GM19025 (cell line): ENCODE results near the gene TRA2A.
"Not testable (repeated sequence)": the region's sequence is repeated elsewhere in the genome, so short reads cannot be mapped to it uniquely, and the experiment has no call there.

ENCODE experiments used
- ATAC-seq: cut with Tn5 transposase; IDR thresholded peaks from one replicate; pipeline ENCODE4 v1.9.1; 2021; ENCODE audit warnings: mild to moderate bottlenecking, low read depth, moderate library complexity; ENCODE audit not compliant: unreplicated experiment

TRA2A gene

DNA sequence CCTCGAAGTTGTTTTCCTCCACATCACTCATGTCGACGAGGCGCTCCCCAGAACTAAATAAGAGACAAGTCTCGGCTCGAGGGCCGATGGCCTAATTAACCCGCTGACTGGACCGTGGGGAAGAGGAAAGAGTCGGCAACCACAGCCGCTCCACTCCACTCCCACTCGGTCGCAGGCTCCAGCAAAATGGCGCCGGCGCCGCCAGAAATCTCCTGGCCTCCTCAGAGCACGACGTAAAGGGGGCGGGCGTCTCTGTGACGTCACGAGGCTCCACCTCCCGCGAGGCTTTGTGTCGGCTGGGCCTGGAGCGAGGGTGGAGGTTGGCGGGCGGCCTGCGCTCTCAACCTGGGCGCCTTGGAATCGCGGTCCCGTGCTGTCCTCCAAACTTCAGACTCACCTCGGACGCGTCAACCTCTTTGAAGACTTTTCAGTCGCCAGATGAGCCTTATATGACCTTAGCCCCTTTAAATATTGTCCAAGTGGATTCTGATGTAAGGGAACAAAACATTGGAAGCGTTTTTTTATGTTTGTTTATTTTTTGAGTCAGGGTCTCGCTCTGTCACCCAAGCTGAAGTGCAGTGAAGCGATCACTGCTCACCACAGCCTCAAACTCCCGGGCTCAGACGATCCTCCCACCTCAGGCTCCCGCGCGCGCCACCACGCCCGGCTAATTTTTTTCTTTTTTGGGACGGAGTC lies at the start of gene TRA2A:
TSS of gene TRA2A (minus strand) at position 188 of the 696 bp plus-strand sequence. CDS start at position 31, 157 bp downstream.
- peak; percentile 94 for ATAC-seq

DNA sequence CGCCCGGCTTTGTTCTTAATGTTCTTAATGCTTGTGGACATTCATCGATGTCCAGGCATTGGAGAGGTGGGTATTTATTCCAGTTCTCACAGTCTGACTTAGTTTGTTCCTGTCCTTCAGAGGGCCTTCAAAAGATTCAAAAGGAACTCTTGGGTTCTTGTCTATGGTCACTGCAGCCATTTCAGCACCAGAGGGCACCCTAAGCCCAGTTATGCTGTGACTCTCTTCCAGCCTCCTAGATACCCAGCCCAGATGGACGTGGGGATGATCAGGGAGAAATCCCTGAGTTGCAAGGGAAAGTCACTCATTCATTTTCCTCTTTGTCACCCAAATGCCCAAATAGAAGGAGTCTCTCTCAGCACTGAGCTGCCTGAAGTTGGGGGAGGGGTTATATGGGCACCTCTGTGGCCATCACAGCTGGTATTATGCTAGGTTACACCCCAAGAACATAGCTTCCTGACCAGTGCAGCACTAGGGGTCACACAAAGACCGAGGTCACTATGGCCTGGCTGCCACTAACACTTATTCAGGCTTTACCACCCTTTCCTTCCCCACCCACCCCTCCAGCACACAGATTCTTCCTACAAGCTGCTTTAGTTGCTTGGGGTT lies 38.9 kb upstream of the TRA2A start:
- ATAC-seq, result peak; percentile 87

DNA sequence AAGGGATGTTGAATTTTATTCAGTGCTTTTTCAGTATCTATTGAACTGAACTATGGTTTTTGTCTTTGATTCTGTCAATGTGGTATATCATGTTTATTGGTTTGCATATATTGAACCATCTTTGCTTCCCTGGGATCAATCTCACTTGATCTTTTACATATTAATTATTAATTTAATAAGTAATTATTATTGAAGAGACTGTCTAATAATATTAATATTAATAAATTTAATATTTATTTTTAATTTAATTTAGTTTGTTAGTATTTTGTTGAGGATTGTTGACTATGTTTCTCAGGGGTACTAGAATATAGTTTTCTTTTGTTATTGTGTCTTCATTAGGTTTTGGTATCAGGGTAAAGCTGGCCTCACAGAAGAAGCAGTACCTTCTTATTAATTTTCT lies 26.5 kb upstream of the TRA2A start:
- no peak for ATAC-seq

DNA sequence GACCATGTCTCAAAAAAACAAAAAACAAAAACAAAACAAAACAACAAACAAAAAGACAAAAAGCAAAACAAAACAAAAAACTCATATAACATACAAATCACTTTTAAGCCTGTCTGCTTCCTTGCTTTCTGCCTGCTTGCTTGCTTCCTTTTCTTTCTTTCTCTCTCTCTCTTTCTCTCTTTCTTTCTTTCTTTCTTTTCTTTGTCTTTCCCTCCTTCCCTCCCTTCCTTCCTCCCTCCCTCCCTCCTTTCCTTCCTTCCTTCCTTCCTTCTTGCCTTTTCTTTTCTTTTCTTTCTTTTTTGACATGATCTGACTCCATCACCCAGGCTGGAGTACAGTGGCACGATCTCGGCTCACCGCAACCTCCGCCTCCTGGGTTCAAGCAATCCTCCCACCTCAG lies 15.9 kb upstream of the TRA2A start:
- ATAC-seq, result no peak

DNA sequence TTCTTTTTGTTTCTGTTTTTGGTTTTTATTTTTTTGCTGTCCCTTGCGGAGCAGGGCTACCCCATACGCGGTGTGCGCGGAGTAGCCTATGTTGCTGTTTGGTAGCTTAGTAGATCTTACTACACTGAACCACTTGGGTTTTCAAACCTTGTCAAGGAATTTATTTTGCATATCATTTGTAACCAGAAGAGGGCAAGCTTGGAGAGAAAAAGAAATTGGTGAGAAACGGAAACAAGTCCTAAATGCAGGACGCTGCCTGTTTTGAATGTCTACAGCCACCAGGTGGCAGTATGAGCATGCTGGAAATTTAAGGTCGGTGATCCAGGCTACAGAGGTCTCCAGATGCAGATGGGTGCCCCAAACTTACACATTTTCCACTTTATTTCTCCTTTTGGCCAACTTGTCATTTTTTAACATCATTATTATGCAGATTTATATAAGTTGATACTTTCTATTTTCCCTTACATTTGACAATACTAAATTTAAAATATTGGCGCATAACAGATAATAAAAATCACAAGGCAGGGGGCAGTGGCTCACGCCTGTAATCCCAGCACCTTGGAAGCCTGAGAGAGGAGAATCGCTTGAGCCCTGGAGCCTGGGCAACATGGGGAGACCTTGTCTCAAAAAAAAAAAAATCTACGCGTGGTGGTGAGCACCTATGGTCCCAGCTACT lies 15.3 kb upstream of the TRA2A start:
- peak; percentile 60 for ATAC-seq

DNA sequence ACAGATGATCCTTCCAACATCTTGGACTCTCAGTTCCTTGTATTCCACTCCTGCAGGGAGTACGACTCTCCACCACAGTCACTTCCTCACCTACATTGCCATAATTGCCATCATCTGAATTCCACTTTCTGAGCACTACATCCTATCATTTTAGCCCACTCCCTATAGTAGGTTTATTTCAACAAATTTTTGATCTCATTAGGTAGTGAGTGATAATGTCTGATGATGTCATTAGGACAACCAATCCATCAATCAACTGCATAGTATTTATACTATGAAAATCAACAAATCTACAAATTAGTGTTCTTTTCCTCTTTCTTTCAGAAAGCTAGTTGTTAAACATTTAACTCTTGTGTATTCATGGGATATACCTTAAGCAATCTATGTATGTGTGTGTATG lies 13.7 kb upstream of the TRA2A start:
- ATAC-seq, result no peak

DNA sequence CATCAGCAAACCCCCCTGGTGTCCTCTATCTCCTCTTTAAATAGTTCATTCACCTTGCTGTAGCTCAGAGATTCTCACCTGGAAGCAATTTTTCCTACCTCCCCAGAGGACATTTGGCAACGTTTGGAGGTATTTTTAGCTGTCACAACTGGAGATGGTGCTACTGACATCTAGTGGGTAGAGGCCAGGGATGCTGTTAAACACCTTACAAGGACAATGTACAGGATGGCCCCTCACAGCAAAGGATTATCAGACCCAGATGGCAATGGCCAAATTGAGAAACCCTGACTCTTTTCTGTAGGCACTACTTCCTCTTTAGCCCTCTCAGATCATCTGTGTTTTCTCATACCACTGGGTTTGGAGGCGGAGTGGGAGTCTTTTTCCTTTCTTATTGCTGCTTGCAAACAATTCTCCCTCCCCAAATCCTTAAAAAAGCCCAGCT lies 13.2 kb upstream of the TRA2A start:
- ATAC-seq, result peak; percentile 59

DNA sequence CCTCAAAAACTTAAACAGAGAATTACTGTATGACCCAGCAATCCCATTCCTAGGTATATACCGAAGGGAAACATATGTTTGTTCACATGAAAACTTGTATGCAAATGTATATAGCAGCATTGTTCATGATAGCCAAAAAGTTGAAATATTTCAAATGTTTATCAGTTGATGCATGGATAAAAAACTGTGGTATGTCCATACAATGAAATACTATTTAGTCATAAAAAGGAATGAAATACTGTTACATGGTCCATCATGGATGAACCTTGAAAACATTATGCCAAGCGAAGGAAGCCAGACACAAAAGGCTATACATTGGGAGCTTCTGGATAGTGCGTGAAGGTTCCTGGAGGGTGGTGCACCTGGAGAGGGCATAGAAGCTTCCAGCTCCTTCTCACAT lies 11.0 kb upstream of the TRA2A start:
- no peak for ATAC-seq

DNA sequence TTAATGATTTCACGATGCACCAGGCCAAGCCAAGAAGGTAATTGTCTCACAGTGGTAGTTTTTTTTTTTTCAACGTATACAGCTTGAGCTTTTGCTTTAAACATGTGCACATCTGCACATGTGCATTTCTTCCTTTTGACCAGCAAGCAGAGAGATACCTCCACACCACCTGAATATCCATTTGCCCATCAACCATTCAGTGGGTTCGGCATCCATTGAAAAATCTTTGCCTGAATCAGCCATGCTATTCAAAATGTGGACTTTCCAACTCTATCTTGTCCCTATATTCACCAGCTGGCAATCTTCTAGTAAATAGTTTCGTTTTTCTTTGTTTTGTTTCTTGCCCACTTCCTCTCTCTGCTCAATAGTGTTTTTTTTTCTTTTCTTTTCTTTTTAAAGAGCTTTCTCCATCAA lies 7.7 kb upstream of the TRA2A start:
- ATAC-seq, result no peak

DNA sequence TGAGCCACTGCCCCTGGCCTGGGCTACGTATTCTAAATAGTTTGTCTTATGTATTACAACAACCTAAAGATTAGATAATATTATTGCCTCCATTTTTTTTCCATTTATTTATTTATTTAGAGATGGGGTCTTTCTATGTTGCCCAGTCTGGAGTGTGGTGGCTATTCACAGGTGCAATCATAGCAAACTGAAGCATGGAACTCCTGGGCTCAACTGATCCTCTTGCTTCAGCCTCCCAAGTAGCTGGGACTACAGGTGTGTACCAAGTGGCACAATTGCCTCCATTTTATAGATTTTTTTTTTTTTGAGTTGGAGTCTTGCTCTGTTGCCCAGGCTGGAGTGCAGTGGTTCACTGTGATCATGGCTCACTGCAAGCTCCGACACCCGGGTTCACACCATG lies 6.5 kb upstream of the TRA2A start:
- ATAC-seq, result no peak

DNA sequence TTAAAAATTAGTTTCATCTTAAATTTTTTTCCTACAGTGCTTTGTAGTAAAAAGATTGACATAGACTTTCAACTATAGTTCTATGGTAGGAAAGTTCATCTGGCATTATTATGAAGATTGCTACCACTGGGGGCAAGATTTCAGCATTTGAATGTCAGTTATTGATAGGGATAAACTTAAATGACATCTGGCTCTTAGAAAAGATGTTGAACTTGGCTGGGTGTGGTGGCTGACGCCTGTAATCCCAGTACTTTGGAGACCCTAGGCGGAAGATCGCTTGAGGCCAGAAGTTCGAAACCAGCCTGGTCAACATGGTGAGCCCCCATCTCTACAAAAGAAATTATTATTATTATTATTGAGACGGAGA lies 1.4 kb upstream of the TRA2A start:
- no peak for ATAC-seq

DNA sequence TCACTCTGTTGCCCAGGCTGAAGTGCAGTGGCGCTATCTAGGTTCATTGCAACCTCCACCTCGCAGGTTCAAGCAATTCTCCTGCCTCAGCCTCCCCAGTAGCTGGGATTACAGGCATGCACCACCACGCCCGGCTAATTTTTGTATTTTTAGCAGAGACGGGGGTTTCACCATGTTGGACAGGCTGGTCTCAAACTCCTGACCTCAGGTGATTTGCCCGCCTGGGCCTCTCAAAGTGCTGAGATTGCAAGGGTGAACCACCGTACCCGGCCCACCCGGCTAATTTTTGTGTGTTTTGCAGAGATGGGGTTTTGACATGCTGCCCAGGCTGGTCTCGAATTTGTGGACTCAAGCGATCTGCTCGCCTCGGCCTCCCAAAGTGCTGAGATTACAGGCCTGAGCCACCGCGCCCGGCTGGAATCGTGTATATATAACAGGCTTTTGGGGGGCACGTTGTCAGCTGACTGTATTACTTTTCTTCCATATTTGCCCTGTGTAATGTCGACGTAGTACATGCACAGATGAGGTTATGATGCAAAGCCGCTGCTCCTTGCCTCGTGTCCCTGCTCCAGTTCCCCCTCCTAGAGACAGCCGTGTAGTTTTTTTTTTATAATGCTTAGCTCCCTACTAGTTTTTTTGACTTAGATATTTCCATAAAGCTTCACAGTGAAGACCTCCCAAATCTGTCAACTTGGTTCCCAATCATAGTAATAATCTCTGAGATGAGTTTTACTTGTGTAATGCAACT lies 883 bp upstream of the TRA2A start:
- ATAC-seq, result no peak

DNA sequence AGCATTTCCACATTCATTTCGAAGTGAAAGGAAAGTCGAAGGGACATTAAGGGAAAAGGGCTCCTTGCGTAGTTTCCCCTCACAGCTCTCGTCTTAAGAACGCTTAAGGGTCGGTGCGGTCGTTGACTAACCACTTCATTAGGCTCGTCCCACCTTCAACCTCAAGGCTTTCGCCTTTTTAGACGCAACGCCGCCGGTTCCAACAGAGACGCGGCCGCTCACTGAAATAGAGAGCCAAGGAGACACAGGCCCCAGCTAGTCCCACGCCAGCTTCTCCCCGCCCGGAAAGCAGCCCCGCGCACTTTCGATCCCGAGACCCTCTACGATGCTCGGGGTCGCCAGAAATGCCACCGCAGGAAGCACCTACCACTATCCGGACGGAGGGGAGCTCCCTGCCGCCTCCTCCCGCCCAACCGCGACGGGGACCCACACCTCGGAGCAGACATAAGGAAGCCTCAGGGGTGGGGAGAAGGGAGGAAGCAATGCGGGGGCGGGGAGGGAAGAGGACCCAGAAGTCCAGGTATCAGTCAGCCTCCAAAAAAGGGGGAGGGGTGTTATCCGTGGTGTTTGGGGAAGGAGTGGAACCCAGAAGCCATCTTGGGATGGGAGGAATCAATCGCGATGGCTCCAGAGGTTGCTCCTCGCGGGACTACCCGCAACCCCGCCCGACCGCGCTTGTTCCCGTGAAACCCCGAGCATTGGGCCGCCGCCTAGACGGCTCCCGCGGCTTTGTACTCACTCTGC lies 559 bp downstream of the TRA2A start:
- peak; percentile 26 for ATAC-seq

DNA sequence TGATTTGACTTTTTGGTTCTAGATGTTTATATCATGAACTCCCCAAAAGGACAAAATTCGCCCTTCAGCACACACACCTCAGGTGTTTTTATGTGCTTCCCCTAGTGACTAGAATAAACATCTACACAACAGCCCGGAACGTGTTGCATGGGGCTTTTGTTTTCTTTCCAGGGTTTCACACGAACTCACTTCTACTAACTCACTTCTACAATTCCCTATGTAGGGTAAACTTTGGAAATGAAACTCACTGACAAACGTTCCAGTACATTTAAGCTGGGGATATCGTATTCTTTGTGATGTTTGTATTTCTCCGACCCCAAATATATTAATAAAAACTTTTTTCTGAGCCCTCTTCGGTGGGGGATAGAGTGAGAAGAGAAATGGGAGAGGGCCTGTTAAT lies 1.4 kb downstream of the TRA2A start:
- ATAC-seq, result no peak

DNA sequence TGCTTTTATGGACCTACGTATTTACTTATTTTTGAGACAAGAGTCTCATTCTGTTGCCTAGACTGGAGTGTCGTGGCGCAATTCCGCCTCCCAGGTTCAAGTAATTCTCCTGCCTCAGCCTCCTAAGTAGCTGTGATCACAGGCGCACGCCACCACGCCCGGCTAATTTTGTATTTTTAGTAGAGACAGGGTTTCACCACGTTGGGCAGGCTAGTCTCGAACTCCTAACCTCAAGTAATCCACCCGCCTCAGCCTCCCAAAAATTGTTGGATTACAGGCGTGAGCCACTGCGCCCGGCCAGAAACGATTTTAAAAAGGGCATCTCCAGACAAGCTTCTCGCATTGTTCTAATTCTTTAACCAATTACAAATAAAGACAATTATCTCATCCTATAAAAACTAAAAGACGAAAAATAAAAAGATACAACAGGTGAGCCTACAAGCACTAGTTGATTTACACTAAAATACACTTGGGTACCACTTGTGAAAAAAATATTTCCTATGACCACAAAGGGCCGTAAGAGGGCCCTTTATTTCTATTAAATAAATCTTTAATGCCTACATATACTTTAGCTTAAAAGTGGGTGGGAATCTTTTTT lies 2.4 kb downstream of the TRA2A start:
- ATAC-seq, result no peak

DNA sequence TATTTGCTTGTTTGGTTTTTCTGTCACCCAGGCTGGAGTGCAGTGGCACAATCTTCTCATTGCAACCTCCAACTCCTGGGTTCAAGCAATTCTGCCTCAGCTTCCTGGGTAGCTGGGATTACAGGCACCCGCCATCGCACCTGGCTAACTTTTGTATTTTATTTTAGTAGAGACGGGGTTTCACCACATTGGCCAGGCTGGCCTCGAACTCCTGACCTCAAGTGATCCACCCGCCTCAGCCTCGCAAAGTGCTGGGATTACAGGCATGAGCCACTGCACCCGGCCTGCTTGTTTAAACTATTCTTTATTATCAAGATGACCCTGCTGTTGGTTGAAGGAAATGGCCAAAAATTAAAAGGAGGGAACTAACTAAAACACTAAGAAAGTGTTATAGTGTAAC lies 6.2 kb downstream of the TRA2A start:
- ATAC-seq, result not testable (repeated sequence)

DNA sequence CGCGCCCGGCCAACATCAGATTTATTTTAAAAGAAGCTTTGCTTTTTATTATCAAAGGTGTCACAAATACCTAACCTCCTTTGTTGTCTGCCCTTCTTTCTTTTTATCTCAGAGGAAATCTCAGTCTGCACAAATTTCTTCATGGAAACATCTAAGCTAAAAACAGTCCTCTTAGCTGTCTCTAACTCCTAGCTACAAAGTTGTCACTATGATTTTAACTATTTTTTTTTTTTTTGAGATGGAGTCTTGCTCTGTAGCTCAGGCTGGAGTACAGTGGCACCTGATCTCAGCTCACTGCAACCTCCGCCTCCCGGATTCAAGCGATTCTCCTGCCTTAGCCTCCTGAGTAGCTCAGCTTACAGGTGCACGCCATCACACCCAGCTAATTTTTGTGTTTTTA lies 7.3 kb downstream of the TRA2A start:
- ATAC-seq, result no peak

DNA sequence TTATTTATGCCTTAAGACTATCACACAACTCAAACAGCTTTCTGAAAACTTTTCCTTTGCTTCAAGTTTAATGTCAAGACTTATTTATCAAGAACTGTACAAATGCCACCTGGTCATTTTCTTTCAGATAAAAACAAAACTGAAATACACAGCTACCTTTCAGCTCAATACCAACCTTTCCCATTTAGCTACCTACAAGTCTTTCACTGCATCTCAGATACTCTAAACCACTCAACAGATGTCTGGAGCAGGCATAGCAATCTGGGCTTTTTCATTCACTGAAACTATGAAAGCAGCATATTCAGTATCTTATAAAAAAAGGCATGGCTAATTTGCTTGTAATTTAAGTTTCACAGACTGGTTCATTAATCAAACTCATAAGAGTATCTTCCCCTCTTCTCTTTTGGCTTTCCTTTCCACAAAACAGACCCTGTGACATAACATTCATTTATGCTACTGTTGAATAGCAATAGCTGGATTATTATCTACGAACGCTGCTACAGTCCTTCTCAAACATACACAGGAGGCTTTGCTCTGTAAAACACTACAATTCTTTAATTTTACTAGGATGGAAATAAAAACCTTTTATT lies 8.2 kb downstream of the TRA2A start:
- no peak for ATAC-seq

DNA sequence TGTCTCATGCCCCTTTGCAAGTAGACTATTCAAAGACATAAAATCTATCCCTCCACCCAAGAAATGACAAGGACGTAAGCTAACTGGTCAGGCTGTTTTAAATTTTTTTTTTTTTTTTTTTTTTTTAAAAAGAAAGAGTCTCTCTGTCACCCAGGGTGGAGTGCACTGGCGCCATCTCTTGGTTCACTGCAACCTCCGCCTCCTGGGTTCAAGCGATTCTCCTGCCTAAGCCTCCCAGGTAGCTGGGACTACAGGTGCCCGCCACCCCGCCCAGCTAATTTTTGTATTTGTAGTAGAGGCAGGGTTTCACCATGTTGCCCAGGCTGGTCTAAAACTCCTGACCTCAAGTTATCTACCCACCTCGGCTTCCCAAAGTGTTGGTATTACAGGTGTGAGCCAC lies 11.2 kb downstream of the TRA2A start:
- ATAC-seq, result no peak

DNA sequence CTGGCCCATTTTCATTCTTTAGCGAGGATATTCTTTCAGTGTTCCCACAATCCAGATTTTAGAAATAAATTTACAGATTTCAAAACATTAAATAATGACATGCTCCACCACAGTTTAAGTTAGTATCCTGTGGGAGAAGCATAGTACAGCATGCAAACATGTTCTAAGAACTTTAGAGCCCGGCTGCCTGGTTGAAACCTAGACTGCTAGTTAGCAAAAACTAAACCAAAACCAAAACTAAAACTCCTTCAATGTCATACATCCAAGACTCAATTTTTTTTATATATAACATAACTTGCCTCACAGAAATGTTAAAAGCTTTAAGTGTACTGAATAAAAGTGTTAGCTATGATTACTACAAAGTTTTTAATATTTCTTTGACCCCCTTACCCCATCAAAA lies 17.0 kb downstream of the TRA2A start:
- ATAC-seq, result no peak
